MG63 (cell line): ENCODE data around the gene DGCR6L. TPM values are rescaled to one million over a fixed set of nuclear protein-coding genes. Genes with fewer than 3 reads are reported as not detected.
"Not testable (repeated sequence)": the region's sequence is repeated elsewhere in the genome, so short reads cannot be mapped to it uniquely, and the experiment has no call there.

ENCODE experiments used
- DNase-seq: peaks from one replicate; pipeline ENCODE4 v3.0.0-alpha.2; 2020
- H3K27me3 ChIP-seq: fragments of 250-450 bp; sonication (Bioruptor Pico); 2 replicates; pipeline ENCODE4 v1.5.1; 2020; ENCODE audit warnings: mild to moderate bottlenecking, moderate library complexity
- H3K36me3 ChIP-seq: fragments of 250-450 bp; sonication (Bioruptor Pico); 2 replicates; pipeline ENCODE4 v1.5.1; 2020; ENCODE audit warnings: mild to moderate bottlenecking, moderate library complexity
- H3K4me3 ChIP-seq: fragments of 250-450 bp; sonication (Bioruptor Pico); 2 replicates; pipeline ENCODE4 v1.5.1; 2020; ENCODE audit warnings: mild to moderate bottlenecking, moderate library complexity
- H3K9me3 ChIP-seq: fragments of 250-450 bp; sonication (Bioruptor Pico); 2 replicates; pipeline ENCODE4 v1.5.1; 2020; ENCODE audit warnings: mild to moderate bottlenecking, moderate library complexity
- total RNA-seq: library from RNA; depleted of rRNA; stranded (reverse); fragments of >200 nt; shearing (Covaris generic); gene quantifications from 2 replicates; pipeline ENCODE4 v1.2.3, GENCODE V29; 2014; ENCODE audit warnings: low replicate concordance

DGCR6L gene
- total RNA-seq, 1 experiment from 2014 or later = 82.5 TPM

DNA sequence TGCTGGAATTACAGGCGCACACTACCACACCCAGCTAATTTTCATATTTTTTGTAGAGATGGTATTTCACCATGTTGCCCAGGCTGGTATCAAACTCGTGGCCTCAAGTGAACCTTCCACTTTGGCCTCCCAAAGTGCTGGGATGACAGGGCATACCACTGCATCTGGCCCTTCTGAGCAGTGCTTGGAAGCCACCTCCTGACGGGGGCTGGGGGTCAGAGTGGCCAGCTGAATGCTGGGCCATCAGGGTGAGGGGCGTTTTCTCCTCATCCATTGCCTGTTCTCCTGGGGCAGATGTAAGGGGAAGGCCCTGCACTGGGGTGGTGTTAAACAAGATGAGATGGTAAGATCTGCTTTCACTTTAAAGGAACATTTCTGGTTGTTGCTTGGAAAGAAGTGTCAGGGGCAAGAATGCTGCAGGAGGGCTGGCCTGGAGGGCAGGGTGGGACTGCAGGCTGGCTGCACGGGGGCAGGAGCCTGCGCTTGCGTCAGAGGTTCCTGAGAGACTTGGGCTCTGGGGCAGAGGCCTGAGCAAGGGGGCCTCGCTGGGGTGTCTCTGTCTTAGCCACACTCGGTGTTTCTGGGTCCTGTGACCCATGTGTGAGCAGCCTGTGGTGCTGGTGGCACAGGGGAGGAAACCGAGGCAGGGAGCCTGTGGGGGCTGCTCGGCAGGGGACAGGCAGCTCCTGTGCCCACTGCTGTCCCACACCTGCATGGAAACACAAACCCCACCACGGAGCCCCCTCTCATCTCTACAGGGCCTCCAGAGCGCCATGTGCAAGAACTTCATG, 17.2 kb downstream of the DGCR6L start:
- H3K9me3 ChIP-seq = no peaks in the 10 kb centered on the region
- H3K27me3 ChIP-seq = no peaks in the 10 kb centered on the region; the same call in 1 of the 2 replicates
- H3K4me3 ChIP-seq = no peak overlapping the region
- no peaks in the 10 kb centered on the region for H3K36me3 ChIP-seq
- DNase-seq = no peak

DNA sequence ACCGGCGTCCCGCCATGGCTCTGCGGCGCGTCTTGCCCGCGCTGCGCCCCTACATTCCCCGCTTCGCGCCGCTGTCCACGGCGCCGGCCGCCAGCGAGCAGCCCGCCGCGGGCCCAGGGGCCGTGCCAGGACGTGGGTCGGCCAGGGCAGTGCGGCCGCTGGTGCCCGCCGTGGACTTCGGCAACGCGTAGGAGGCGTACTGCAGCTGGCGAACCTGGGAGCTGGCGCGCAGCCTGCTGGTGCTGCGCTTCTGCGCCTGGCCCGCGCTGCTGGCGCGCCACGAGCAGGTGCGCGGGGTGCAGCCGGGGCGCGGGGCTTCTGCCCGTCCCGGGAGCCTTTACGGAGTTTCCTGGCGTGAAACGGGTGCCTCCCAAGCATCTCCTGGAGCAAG, 20.1 kb downstream of the DGCR6L start:
- Histone ChIP-seq H3K4me3 (peak overlapping the region; percentile 52), H3K9me3 (no peaks in the 10 kb centered on the region), H3K36me3 (no peaks in the 10 kb centered on the region), H3K27me3 (no peaks in the 10 kb centered on the region; the same call in 1 of the 2 replicates)
- DNase-seq = peak; percentile 45

GRCh38 chr22:20298803-20299745, 20.8 kb downstream of the DGCR6L start:
- peak overlapping the region; percentile 52 for H3K4me3 ChIP-seq
- no peaks in the 10 kb centered on the region for H3K9me3 ChIP-seq
- peak; percentile 84 for DNase-seq
- H3K36me3 ChIP-seq = no peaks in the 10 kb centered on the region
- H3K27me3 ChIP-seq = no peaks in the 10 kb centered on the region; the same call in 1 of the 2 replicates

- Histone ChIP-seq H3K4me3 (no peak overlapping the region), H3K36me3 (no peaks in the 10 kb centered on the region), H3K9me3 (no peaks in the 10 kb centered on the region)
Measured at GRCh38 chr22:20298110-20298802, 21.6 kb downstream of the DGCR6L start.

DNA sequence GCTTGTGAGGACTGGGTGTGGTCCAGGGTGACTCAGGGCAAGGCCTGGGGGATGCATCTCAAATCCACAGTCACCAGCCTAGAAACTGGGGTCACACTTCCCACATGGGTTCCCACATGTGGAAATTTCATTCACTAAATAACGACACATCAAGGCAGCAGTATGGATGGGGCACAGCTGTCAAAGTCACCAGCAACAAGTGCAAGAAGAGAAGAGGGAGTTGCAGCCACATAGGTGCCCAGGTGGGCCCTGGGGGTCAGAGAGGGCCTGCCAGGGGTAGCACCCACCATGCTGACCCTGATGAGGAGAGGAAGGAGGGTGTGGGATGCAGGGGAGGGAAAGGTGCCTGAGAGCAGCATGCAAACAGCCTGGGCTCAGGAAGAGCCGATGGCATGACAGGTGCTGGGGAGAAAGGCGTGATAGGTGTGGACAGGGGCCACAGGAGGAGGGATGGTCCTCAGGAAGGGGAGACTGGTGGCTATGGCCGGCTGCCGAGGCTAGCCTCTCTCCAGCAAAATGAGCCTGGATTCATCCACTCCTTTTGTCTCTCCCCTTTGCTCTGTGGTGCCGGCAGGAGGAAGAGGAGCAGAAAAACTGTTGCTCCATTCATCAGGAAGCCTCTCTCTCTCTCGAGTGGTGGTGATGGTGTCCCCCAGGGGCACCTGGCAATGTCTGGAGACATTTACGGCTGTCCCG, 22.3 kb downstream of the DGCR6L start:
- Histone ChIP-seq H3K27me3 (no peaks in the 10 kb centered on the region; the same call in 1 of the 2 replicates), H3K36me3 (no peaks in the 10 kb centered on the region), H3K9me3 (no peaks in the 10 kb centered on the region), H3K4me3 (no peak overlapping the region)
- DNase-seq = no peak

More at GRCh38 chr22:20298110-20298802, 21.6 kb downstream of the DGCR6L start:
- DNase-seq = no peak
- no peaks in the 10 kb centered on the region; the same call in 1 of the 2 replicates for H3K27me3 ChIP-seq

- no peak for DNase-seq
Measured at GRCh38 chr22:20296598-20296997, 23.3 kb downstream of the DGCR6L start.

DNA sequence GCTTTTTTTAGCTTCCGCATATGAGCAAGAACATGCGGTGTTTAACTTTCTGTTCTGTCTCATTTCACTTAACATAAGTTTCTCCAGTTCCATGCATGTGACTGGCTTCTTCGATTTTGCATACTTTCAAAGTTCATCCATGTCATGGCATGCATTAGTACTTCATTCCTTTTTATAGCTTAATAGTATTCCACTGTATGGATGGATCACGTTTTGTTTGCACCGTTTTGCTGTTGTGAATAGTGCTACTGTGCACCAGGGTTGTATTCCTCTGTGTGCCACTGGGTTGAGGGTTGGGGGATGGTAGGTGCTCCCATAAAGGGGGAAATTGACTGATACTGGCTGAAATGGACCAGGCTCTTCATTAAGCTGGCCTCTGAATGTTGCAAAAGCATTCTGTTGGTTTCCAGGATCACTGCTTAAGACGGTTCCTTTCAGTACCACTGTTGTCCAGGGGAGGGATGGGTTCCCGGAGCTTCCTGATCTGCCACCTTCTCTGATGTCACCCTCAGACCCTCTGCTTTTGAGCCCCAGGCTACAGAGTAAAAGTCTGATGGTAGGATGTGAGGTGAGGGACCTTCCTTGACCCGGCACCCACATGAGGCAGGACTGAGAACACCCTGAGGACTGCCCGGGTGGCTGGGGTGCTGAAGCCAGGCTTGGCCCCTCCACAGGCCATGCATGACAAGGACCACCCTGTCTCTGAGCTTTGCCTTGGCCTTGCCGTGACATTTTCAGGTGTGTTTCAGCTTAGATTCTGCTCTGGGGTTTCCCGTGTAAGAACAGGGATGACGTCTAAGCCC, 24.4 kb downstream of the DGCR6L start:
- DNase-seq = no peak
- H3K36me3 ChIP-seq = no peaks in the 10 kb centered on the region
- no peak overlapping the region for H3K4me3 ChIP-seq
- H3K27me3 ChIP-seq = no peaks in the 10 kb centered on the region; the same call in 1 of the 2 replicates
- H3K9me3 ChIP-seq = no peaks in the 10 kb centered on the region

More at GRCh38 chr22:20296598-20296997, 23.3 kb downstream of the DGCR6L start:
- no peaks in the 10 kb centered on the region for H3K36me3 ChIP-seq
- H3K9me3 ChIP-seq = no peaks in the 10 kb centered on the region
- H3K4me3 ChIP-seq = no peak overlapping the region
- no peaks in the 10 kb centered on the region; the same call in 1 of the 2 replicates for H3K27me3 ChIP-seq

DNA sequence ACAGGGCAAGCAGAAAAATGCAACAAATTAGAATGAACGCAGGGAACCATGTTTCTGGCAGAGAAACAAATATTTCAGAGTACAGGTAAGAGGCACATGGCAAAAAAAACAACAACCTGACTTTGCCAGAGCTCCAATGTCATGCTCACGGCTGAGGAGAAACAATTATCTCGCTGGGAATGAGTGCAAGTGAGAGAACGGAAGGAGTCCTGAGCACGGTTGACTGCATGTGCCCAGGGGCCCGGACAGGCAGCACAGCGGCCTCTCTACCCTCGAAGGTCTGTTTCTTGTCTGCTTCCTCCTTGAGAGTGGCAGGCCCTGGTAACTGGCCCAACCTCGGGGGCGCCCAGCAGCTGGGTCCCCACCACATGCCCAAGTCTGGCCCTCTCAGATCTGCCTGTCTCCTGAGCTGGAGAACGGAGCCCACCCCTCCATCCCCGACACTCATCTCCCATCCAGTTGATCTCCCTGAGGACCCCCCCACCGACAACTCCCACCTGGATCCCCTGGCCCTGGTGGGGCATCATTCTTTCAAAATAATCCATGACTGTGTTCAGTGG, 27.1 kb downstream of the DGCR6L start:
- H3K36me3 ChIP-seq = no peaks in the 10 kb centered on the region
- no peaks in the 10 kb centered on the region for H3K27me3 ChIP-seq
- H3K4me3 ChIP-seq = no peak overlapping the region
- no peaks in the 10 kb centered on the region for H3K9me3 ChIP-seq
- no peak for DNase-seq

- H3K4me3 ChIP-seq = no peak overlapping the region
- DNase-seq = no peak
- H3K9me3 ChIP-seq = no peaks in the 10 kb centered on the region
- H3K36me3 ChIP-seq = no peaks in the 10 kb centered on the region
- no peaks in the 10 kb centered on the region for H3K27me3 ChIP-seq
Measured at GRCh38 chr22:20292108-20292507, 27.8 kb downstream of the DGCR6L start.

DNA sequence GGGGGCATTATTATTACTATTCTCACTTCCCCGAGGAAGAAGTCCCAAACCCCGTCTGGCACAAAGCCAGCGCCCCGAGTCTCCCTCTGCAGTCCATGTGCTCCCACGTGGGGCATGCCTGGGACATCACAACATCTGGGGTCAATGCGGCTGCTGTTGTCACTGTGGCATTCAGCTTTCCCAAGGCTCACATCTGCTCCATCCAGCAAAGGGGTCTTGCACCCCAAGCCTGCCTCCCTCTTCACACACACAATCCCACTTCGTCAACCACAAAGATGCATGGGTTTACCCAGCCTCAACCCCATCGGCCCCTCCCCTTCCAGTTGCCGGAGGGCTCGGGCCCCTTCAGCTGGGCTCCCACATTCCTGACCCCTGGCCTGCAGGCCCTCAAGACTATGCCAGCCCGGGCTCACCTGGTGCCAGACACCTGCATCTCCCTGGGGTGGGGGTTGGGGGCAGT, 28.2 kb downstream of the DGCR6L start:
- no peaks in the 10 kb centered on the region for H3K9me3 ChIP-seq
- H3K27me3 ChIP-seq = no peaks in the 10 kb centered on the region
- no peak overlapping the region for H3K4me3 ChIP-seq
- DNase-seq = no peak
- H3K36me3 ChIP-seq = no peaks in the 10 kb centered on the region

DNA sequence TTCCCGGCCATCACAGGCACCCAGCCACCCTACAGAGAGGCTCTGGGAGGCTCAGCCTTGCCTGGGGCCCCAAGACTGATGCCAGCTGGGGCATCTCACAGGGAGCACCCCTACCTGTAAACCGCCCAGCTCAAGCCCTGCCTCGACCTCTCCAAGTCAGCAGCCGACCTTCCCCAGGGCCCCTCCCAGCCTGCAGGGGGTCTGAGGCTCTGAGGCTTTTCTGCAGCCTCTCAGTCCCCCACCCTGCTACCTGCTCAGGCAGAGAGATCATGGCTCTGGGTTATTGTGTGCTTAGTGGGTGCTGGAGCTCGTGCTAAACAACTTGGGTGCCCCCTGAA, 28.6 kb downstream of the DGCR6L start:
- H3K9me3 ChIP-seq = no peaks in the 10 kb centered on the region
- H3K36me3 ChIP-seq = no peaks in the 10 kb centered on the region
- H3K27me3 ChIP-seq = no peaks in the 10 kb centered on the region
- DNase-seq = no peak
- no peak overlapping the region for H3K4me3 ChIP-seq

DNA sequence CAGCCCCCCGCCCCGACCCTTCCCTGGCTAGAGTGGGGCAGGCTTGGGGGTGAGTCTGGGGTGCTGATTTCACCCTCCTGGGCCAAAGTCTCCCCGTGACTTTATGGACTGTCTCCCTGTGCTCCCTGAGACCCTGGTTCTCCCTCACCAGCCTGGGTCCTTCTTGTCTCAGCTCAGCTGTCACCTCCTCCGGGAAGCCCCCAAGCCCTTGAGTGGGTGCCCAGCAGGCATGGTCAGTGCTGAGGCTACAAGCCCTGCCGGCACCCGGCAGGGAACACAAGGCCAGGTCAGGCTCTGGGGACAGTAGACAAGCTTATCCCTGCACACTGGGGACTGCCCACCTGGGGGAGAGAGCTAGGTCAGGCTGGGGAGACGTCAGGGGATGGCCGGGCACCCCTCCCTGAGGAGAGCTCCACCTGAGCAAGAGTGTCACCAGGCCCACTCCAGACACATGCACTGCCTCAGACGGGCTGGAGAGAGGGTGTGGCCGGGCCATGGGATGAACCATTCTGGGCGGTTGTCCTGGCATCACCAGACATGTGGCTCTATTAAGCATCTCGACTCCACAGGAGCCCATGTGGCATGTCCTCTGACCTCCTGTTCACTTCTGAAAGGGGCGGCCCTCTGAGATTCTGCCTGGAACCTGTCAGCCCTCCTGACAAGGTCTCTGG, 29.1 kb downstream of the DGCR6L start:
- H3K27me3 ChIP-seq = no peaks in the 10 kb centered on the region
- DNase-seq = no peak

DNA sequence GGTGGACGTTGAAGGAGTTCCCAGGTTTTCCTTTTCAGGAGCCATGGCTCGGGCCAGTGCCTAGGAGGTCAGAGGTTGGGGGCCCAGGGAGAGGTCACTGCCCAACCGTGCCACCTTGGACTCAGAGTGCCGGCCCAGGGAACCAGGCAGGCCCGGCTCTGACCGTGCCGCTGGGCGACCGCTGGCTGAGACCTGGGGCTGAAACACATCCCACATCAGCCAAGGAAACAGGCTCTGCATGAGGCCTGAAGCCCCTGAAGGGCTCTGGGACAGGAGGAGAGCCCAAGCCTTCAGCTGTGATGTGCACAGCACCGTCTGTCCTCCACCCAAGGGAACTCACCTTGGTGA, 29.8 kb downstream of the DGCR6L start:
- no peaks in the 10 kb centered on the region for H3K36me3 ChIP-seq
- no peaks in the 10 kb centered on the region for H3K9me3 ChIP-seq
- no peaks in the 10 kb centered on the region for H3K27me3 ChIP-seq
- DNase-seq = no peak
- H3K4me3 ChIP-seq = no peak overlapping the region

More for the DNA sequence above, 29.1 kb downstream of the DGCR6L start:
- no peak overlapping the region for H3K4me3 ChIP-seq
- no peaks in the 10 kb centered on the region for H3K36me3 ChIP-seq
- H3K9me3 ChIP-seq = no peaks in the 10 kb centered on the region

DNA sequence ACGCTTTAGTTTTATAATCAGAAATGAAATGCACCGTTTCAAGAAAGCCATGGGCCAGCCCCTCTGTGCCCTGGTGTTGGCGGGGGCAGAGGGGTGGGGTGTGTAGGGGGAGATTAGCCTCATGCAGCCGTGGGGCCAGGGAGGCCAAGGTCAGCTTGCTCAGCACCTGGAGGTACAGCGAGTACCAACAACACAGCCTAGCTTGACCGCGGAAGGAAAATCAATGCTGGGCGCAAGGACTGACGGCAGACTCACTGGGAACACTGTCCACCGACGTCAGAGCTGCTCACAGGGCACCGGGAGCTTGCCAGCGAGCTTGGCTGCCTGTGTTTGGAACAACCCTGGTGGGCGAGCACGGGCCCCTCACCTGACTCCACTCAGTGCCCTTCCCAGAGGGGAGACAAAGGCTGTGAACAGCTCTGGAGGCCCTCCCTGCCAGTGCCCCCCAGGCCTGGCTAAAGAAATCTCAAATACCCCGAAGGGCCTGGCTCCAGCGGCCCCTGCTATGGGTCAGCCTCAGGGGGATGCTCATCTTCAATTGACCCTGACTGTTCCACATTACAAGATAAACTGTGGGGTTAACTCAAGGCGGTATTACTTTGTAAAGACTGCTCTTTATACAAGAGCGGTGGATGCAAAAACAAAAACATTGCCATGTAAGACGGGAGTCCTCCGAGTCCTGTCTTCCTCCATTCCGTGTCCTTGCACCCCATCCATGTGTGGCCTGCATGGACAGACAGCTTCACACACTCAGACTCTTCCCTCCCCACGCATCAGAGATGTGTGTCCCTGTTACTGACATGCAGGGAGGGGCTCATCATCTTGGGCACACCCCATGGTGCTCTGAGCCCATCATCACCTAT, 30.4 kb downstream of the DGCR6L start:
- not testable (repeated sequence) for H3K27me3 ChIP-seq, H3K9me3 ChIP-seq, H3K36me3 ChIP-seq, H3K4me3 ChIP-seq, DNase-seq
